GM18870 (cell line): ENCODE measurements around the gene SPOCD1.

Experiments
- ATAC-seq: cut with Tn5 transposase; IDR thresholded peaks from one replicate; pipeline ENCODE4 v1.9.1; 2021; ENCODE audit warnings: moderate library complexity; ENCODE audit not compliant: unreplicated experiment

The SPOCD1 gene

GRCh38 chr1:31788138-31788824 is 27.5 kb downstream of the SPOCD1 start:
- ATAC-seq, result no peak

GRCh38 chr1:31787786-31788137 is 28.1 kb downstream of the SPOCD1 start:
- no peak for ATAC-seq

GRCh38 chr1:31787261-31787660 is 28.6 kb downstream of the SPOCD1 start:
- ATAC-seq, result no peak

GRCh38 chr1:31786366-31787060 is 29.3 kb downstream of the SPOCD1 start:
- no peak for ATAC-seq

GRCh38 chr1:31785947-31786290 is 29.9 kb downstream of the SPOCD1 start:
- ATAC-seq, result no peak

- ATAC-seq, result no peak
Observed at GRCh38 chr1:31785020-31785946, 30.5 kb downstream of the SPOCD1 start.

GRCh38 chr1:31784356-31785019 is 31.3 kb downstream of the SPOCD1 start:
- ATAC-seq, result no peak

- no peak for ATAC-seq
Observed at GRCh38 chr1:31783846-31784245, 32.0 kb downstream of the SPOCD1 start.

- ATAC-seq, result no peak
Observed at GRCh38 chr1:31782421-31783410, 33.1 kb downstream of the SPOCD1 start.

GRCh38 chr1:31781756-31782371 is 34.0 kb downstream of the SPOCD1 start:
- no peak for ATAC-seq

- no peak for ATAC-seq
Observed at GRCh38 chr1:31781138-31781755, 34.6 kb downstream of the SPOCD1 start.

- ATAC-seq, result no peak
Observed at GRCh38 chr1:31780632-31781031, 35.2 kb downstream of the SPOCD1 start.

- no peak for ATAC-seq
Observed at GRCh38 chr1:31779687-31780086, 36.1 kb downstream of the SPOCD1 start.

- no peak for ATAC-seq
Observed at GRCh38 chr1:31778763-31779488, 36.9 kb downstream of the SPOCD1 start.

GRCh38 chr1:31776516-31776915 is 39.3 kb downstream of the SPOCD1 start:
- ATAC-seq, result no peak

GRCh38 chr1:31776032-31776431 is 39.8 kb downstream of the SPOCD1 start:
- ATAC-seq, result no peak

- no peak for ATAC-seq
Observed at GRCh38 chr1:31775210-31775999, 40.4 kb downstream of the SPOCD1 start.

- no peak for ATAC-seq
Observed at GRCh38 chr1:31774495-31774894, 41.3 kb downstream of the SPOCD1 start.
